IMR-90 (cell line): ENCODE results near the gene PRKCE. TPM values are rescaled to one million over a fixed set of nuclear protein-coding genes. Genes with fewer than 3 reads are reported as not detected.

Experiments
- ATAC-seq: fragments of 200-7000 bp; cut with Tn5 transposase; 2 replicates; pipeline ENCODE4 v1.9.1; 2020; ENCODE audit warnings: low read depth, mild to moderate bottlenecking, moderate library complexity
- BruUV-seq: library from RNA; stranded (reverse); fragments of 400-500 nt; replicated peaks from 2 replicates; lab custom pipeline; 2021; lab: Mats Ljungman, UMichigan
- CTCF ChIA-PET: fragments of 300-600 bp; formaldehyde crosslinking; extraction: SDS; loops from one replicate; lab custom pipeline; 2021; ENCODE audit warnings: antibody characterized with exemption; lab: Yijun Ruan, JAX
- POLR2A ChIA-PET: fragments of 300-600 bp; sonication (Branson Sonifier 250); formaldehyde crosslinking; loops from one replicate; lab custom pipeline; 2022; ENCODE audit warnings: antibody characterized with exemption; ENCODE audit not compliant: unreplicated experiment; lab: Charles Lee
- DNase-seq: peaks from one replicate; pipeline ENCODE4 v3.0.0; 2013
- H2AFZ ChIP-seq: replicated peaks from 2 replicates; pipeline ENCODE3; 2013; ENCODE audit warnings: low read length, mild to moderate bottlenecking; ENCODE audit not compliant: poor library complexity
- H2AK5ac ChIP-seq: 2 replicates; pipeline ENCODE4 v1.6.1; 2013; ENCODE audit warnings: low read depth, low read length, inconsistent platforms
- H2AK9ac ChIP-seq: replicated peaks from 2 replicates; pipeline ENCODE3; 2013; ENCODE audit warnings: mild to moderate bottlenecking, low read depth, low read length, moderate library complexity; ENCODE audit not compliant: poor library complexity
- H2BK120ac ChIP-seq: 2 replicates; pipeline ENCODE4 v1.6.1; 2013; ENCODE audit warnings: low read depth, low read length, inconsistent platforms
- H2BK15ac ChIP-seq: 3 replicates; pipeline ENCODE4 v1.6.1; 2013; ENCODE audit warnings: low read depth, low read length, inconsistent platforms
- H2BK20ac ChIP-seq: 2 replicates; pipeline ENCODE4 v1.6.1; 2013; ENCODE audit warnings: low read depth, mild to moderate bottlenecking, inconsistent platforms, low read length, moderate library complexity
- H2BK5ac ChIP-seq: 2 replicates; pipeline ENCODE4 v1.6.1; 2013; ENCODE audit warnings: mild to moderate bottlenecking, low read depth, low read length, inconsistent platforms; ENCODE audit not compliant: poor library complexity, severe bottlenecking
- H3K14ac ChIP-seq: replicated peaks from 2 replicates; pipeline ENCODE4 v1.6.1; 2013; ENCODE audit warnings: low read depth, low read length, inconsistent platforms
- H3K18ac ChIP-seq: 2 replicates; pipeline ENCODE4 v1.6.1; 2013; ENCODE audit warnings: low read depth, low read length, control low read depth
- H3K23ac ChIP-seq: 2 replicates; pipeline ENCODE4 v1.6.1; 2013; ENCODE audit warnings: low read depth, low read length, inconsistent platforms
- H3K27ac ChIP-seq: 2 replicates; pipeline ENCODE4 v1.5.1; 2013; ENCODE audit warnings: mild to moderate bottlenecking, control low read depth, low read length; ENCODE audit not compliant: insufficient read depth
- H3K27me3 ChIP-seq: 2 replicates; pipeline ENCODE4 v1.6.1; 2013; ENCODE audit warnings: low read length; ENCODE audit not compliant: control insufficient read depth, insufficient read depth
- H3K36me3 ChIP-seq: 2 replicates; pipeline ENCODE4 v1.6.1; 2013; ENCODE audit warnings: low read length, mixed read lengths; ENCODE audit not compliant: control insufficient read depth, insufficient read depth
- H3K4ac ChIP-seq: 2 replicates; pipeline ENCODE4 v1.6.1; 2013; ENCODE audit warnings: low read depth, low read length, inconsistent platforms
- H3K4me1 ChIP-seq: 2 replicates; pipeline ENCODE4 v1.6.1; 2013; ENCODE audit warnings: low read length, mixed read lengths; ENCODE audit not compliant: control insufficient read depth, insufficient read depth
- H3K4me2 ChIP-seq: 2 replicates; pipeline ENCODE4 v1.6.1; 2013; ENCODE audit warnings: low read depth, mild to moderate bottlenecking, control low read depth, low read length, moderate library complexity
- H3K4me3 ChIP-seq: 2 replicates; pipeline ENCODE4 v1.5.1; 2013; ENCODE audit warnings: low read depth, mild to moderate bottlenecking, control low read depth, low read length, moderate library complexity; ENCODE audit not compliant: insufficient read depth
- H3K56ac ChIP-seq: 2 replicates; pipeline ENCODE4 v1.6.1; 2013; ENCODE audit warnings: low read length, inconsistent platforms; ENCODE audit not compliant: insufficient read depth; ENCODE audit errors: extremely low read depth
- H3K79me1 ChIP-seq, 2 experiments: 2 replicates each; pipeline ENCODE4 v1.6.1; 2013; ENCODE audit warnings: low read length in 2 of 2, inconsistent platforms in 1 of 2, low read depth in 1 of 2
- H3K9ac ChIP-seq: 2 replicates; pipeline ENCODE4 v1.6.1; 2013; ENCODE audit warnings: low read depth, low read length, control low read depth
- H3K9me1 ChIP-seq: 2 replicates; pipeline ENCODE4 v1.6.1; 2013; ENCODE audit warnings: low read length, inconsistent platforms; ENCODE audit not compliant: insufficient read depth
- H3K9me3 ChIP-seq: 2 replicates; pipeline ENCODE4 v1.6.1; 2013; ENCODE audit warnings: low read length; ENCODE audit not compliant: control insufficient read depth, insufficient read depth
- H4K20me1 ChIP-seq: 2 replicates; pipeline ENCODE4 v1.6.1; 2013; ENCODE audit warnings: low read length, inconsistent platforms; ENCODE audit not compliant: insufficient read depth
- H4K5ac ChIP-seq: 2 replicates; pipeline ENCODE4 v1.6.1; 2013; ENCODE audit warnings: mild to moderate bottlenecking, low read depth, low read length, control low read depth
- H4K8ac ChIP-seq, 2 experiments: 2 replicates each; pipeline ENCODE4 v1.6.1; 2013; ENCODE audit warnings: low read depth in 2 of 2, low read length in 2 of 2, control low read depth in 1 of 2, inconsistent platforms in 1 of 2
- H4K91ac ChIP-seq: 2 replicates; pipeline ENCODE4 v1.6.1; 2013; ENCODE audit warnings: low read depth, low read length, inconsistent platforms; ENCODE audit not compliant: insufficient read depth
- BHLHE40 ChIP-seq: fragments of 150-350 bp; IDR thresholded peaks from 2 replicates; pipeline ENCODE4 v1.6.1; 2016; ENCODE audit warnings: mild to moderate bottlenecking, low read depth, low read length
- CEBPB ChIP-seq: IDR thresholded peaks from 2 replicates; pipeline ENCODE4 v1.6.1; 2012; ENCODE audit warnings: low read depth, low read length, improper control_type of control experiment
- CHD1 ChIP-seq: IDR thresholded peaks from 2 replicates; pipeline ENCODE4 v1.6.1; 2012; ENCODE audit warnings: low read depth, low read length, improper control_type of control experiment
- CTCF ChIP-seq: conservative IDR thresholded peaks from 2 replicates; pipeline ENCODE4 v1.5.1; 2012; ENCODE audit warnings: mild to moderate bottlenecking, low read depth, low read length, improper control_type of control experiment
- FOS ChIP-seq: fragments of 150-350 bp; IDR thresholded peaks from 2 replicates; pipeline ENCODE4 v1.6.1; 2016; ENCODE audit warnings: low read depth, low read length
- MAFK ChIP-seq: IDR thresholded peaks from 2 replicates; pipeline ENCODE4 v1.6.1; 2012; ENCODE audit warnings: low read depth, low read length, improper control_type of control experiment
- MAZ ChIP-seq: IDR thresholded peaks from 2 replicates; pipeline ENCODE4 v1.6.1; 2012; ENCODE audit warnings: low read depth, mild to moderate bottlenecking, low read length, improper control_type of control experiment, moderate library complexity, borderline replicate concordance
- NFE2L2 ChIP-seq: fragments of 150-350 bp; IDR thresholded peaks from 2 replicates; pipeline ENCODE4 v1.6.1; 2016; ENCODE audit warnings: low read depth, mild to moderate bottlenecking, low read length
- POLR2A ChIP-seq: IDR thresholded peaks from 2 replicates; pipeline ENCODE4 v1.6.1; 2012; ENCODE audit warnings: mild to moderate bottlenecking, low read depth, low read length
- RAD21 ChIP-seq: IDR thresholded peaks from 2 replicates; pipeline ENCODE4 v1.6.1; 2012; ENCODE audit warnings: low read length, improper control_type of control experiment
- RCOR1 ChIP-seq: IDR thresholded peaks from 2 replicates; pipeline ENCODE4 v1.6.1; 2012; ENCODE audit warnings: mild to moderate bottlenecking, low read length, improper control_type of control experiment; ENCODE audit not compliant: insufficient replicate concordance
- RFX5 ChIP-seq: IDR thresholded peaks from 2 replicates; pipeline ENCODE4 v1.8.0; 2012; ENCODE audit warnings: low read depth, mild to moderate bottlenecking, low read length, moderate library complexity
- SMC3 ChIP-seq: fragments of 150-350 bp; IDR thresholded peaks from 2 replicates; pipeline ENCODE4 v1.6.1; 2016; ENCODE audit warnings: low read depth, mild to moderate bottlenecking, antibody characterized with exemption, low read length, moderate library complexity
- USF2 ChIP-seq: fragments of 150-350 bp; IDR thresholded peaks from 2 replicates; pipeline ENCODE4 v1.6.1; 2017; ENCODE audit warnings: mild to moderate bottlenecking, antibody characterized with exemption, low read length, low read depth
- WGBS, 2 experiments: methylation state at CpG; one replicate each; pipeline versions ENCODE4 v1.1.5 to v1.1.7; 2013; ENCODE audit warnings: missing lambda C conversion rate in 2 of 2; ENCODE audit not compliant: insufficient read length in 1 of 2; ENCODE audit errors: extremely low coverage in 2 of 2; 5-methylcytosine and 5-hydroxymethylcytosine counted together
- dilution Hi-C: fragments of 300-500 bp; cut with HindIII; formaldehyde crosslinking; loops from one replicate; pipeline ENCODE4 v1.14.3; 2018; ENCODE audit warnings: low sequenced_read_pairs; ENCODE audit not compliant: unreplicated experiment
- in situ Hi-C: fragments of 300-500 bp; cut with MboI; formaldehyde crosslinking; loops from 3 replicates; pipeline ENCODE4 v1.14.3; 2019; ENCODE audit warnings: low sequenced_read_pairs, inconsistent platforms, mixed read lengths
- intact Hi-C: fragments of 100-400 bp; cut with micrococcal nuclease; formaldehyde crosslinking; loops from 2 replicates; pipeline ENCODE4 v1.10.0; 2022
- polyA plus RNA-seq, 3 experiments: library from polyadenylated mRNA; depleted of rRNA; stranded (reverse); fragments of >200 nt; gene quantifications; 2 replicates each; pipeline ENCODE4 v1.2.3, GENCODE V29; 2012; ENCODE audit warnings: low replicate concordance in 1 of 3
- total RNA-seq: library from RNA; depleted of rRNA; stranded (reverse); fragments of >200 nt; gene quantifications from 2 replicates; pipeline ENCODE4 v1.2.3, GENCODE V29; 2012
- TF ChIP-seq, protein P1 (sequence below): fragments of 150-350 bp; IDR thresholded peaks from 2 replicates; pipeline ENCODE4 v1.6.1; 2016; ENCODE audit warnings: low read depth, mild to moderate bottlenecking, low read length, moderate library complexity, borderline replicate concordance

PRKCE gene
- total and polyA plus RNA-seq, 2 of the 4 experiments (the other 2 are of a cell fraction), result 8.1 to 32.4 TPM

DNA sequence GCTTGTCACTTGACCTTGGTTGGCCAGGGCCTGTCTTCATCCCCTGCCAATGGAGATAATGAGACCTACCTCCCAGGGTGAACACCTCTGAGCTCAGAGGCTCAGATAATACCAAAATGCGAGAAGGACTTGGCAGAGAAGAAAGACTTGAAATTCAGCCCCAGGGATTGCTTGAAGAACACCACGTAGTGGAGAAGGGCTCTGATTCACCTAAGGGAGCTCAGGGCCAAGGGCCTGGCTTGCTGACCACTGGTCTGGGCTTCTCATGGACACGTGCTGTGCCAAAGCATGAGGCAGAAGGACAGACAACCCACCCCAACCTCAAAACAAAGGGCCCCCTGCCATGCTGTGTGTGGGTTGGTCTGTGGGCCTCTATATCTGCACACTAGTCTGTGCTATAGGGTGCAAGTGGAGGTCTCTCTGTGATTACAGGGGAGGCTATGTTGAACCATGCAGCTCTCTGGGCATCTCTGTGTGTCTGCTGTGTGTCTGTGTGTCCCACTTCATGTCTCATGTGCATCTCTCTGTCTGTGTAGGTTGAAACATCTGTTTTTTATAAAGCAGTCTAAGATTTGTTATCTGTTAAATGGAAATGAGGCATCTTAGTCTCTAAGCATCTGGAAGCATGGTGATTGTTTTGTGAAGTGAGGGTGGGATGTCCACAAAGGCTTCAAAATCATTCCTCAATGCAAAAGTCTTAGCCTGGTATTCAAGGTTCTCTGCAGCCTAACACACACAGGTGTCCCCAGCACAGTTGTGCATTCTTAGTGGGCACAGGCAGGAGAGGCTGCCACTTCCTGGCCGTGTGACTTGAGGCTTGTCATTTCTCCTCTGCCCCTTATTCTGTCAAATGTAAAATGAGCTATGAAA lies 584.8 kb downstream of the PRKCE start:
- H3K4me2 ChIP-seq, result no peak overlapping the region
- peaks cover 1% of the 10 kb centered on the region; the same call in 1 of the 2 replicates for H3K9me3 ChIP-seq
- H2BK5ac ChIP-seq, result no peak overlapping the region
- H3K79me1 ChIP-seq, result no peaks in the 10 kb centered on the region
- no peak overlapping the region for H3K27ac ChIP-seq
- H4K20me1 ChIP-seq, result no peaks in the 10 kb centered on the region
- CTCF ChIA-PET, result interaction anchor here (0.6 kb wide), 2 partner anchors 173 to 207 kb away, joined by 3 to 5 read pairs; no protein-coding TSS in a partner anchor
- dilution Hi-C loops, result no loop called here
- ATAC-seq (no peak), DNase-seq (no peak)
- no peak overlapping the region for H2AFZ ChIP-seq
- no peaks in the 10 kb centered on the region for H3K36me3 ChIP-seq
- H3K56ac ChIP-seq, result no peak overlapping the region
- no peak overlapping the region for H4K8ac ChIP-seq
- H2BK120ac ChIP-seq, result no peak overlapping the region
- intact Hi-C loops, result no loop called here
- H3K4me1 ChIP-seq, result no peaks in the 10 kb centered on the region
- H2BK20ac ChIP-seq, result no peak overlapping the region; the same call in 1 of the 2 replicates
- in situ Hi-C loops, result no loop called here
- WGBS, 2 experiments, result no CpG with 5 or more reads among the region's 4 CpGs
- H3K14ac ChIP-seq, result no peak overlapping the region
- H3K23ac ChIP-seq, result 0 out of 2 replicates have a peak overlapping the region, but pooled peaks have one; percentile 9
- no peak overlapping the region for H2AK5ac ChIP-seq
- H3K4ac ChIP-seq, result no peak overlapping the region
- no peaks in the 10 kb centered on the region for H3K9me1 ChIP-seq
- no peak overlapping the region for H3K4me3 ChIP-seq
- no TSS peak for BruUV-seq
- H4K91ac ChIP-seq, result no peak overlapping the region
- H4K5ac ChIP-seq, result no peak overlapping the region
- no peak overlapping the region for H3K9ac ChIP-seq
- no peak overlapping the region; the same call in 2 of the 3 replicates for H2BK15ac ChIP-seq
- POLR2A ChIA-PET, result no interaction called here
- peaks cover 20% of the 10 kb centered on the region for H3K27me3 ChIP-seq
- H2AK9ac ChIP-seq, result no peak overlapping the region
- H3K18ac ChIP-seq, result no peak overlapping the region
- TF ChIP-seq NFE2L2 (no peak), MAZ (no peak), BHLHE40 (no peak), CHD1 (no peak), RCOR1 (no peak), SMC3 (no peak), RFX5 (no peak), CEBPB (no peak), POLR2A (no peak), RAD21 (no peak), CTCF (no peak), USF2 (no peak), MAFK (no peak), FOS (no peak)
- TF ChIP-seq, protein P1, sequence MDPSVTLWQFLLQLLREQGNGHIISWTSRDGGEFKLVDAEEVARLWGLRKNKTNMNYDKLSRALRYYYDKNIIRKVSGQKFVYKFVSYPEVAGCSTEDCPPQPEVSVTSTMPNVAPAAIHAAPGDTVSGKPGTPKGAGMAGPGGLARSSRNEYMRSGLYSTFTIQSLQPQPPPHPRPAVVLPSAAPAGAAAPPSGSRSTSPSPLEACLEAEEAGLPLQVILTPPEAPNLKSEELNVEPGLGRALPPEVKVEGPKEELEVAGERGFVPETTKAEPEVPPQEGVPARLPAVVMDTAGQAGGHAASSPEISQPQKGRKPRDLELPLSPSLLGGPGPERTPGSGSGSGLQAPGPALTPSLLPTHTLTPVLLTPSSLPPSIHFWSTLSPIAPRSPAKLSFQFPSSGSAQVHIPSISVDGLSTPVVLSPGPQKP, result no peak
